IMR-90 (cell line): Measurements from ENCODE around the gene SPATC1L. TPM values are rescaled to one million over a fixed set of nuclear protein-coding genes. Genes with fewer than 3 reads are reported as not detected.

Source experiments
- ATAC-seq: fragments of 200-7000 bp; cut with Tn5 transposase; 2 replicates; pipeline ENCODE4 v1.9.1; 2020; ENCODE audit warnings: low read depth, mild to moderate bottlenecking, moderate library complexity
- BruUV-seq: library from RNA; stranded (reverse); fragments of 400-500 nt; replicated peaks from 2 replicates; lab custom pipeline; 2021; lab: Mats Ljungman, UMichigan
- CTCF ChIA-PET: fragments of 300-600 bp; formaldehyde crosslinking; extraction: SDS; loops from one replicate; lab custom pipeline; 2021; ENCODE audit warnings: antibody characterized with exemption; lab: Yijun Ruan, JAX
- POLR2A ChIA-PET: fragments of 300-600 bp; sonication (Branson Sonifier 250); formaldehyde crosslinking; loops from one replicate; lab custom pipeline; 2022; ENCODE audit warnings: antibody characterized with exemption; ENCODE audit not compliant: unreplicated experiment; lab: Charles Lee
- DNase-seq: peaks from one replicate; pipeline ENCODE4 v3.0.0; 2013
- H2AFZ ChIP-seq: replicated peaks from 2 replicates; pipeline ENCODE3; 2013; ENCODE audit warnings: low read length, mild to moderate bottlenecking; ENCODE audit not compliant: poor library complexity
- H2AK5ac ChIP-seq: 2 replicates; pipeline ENCODE4 v1.6.1; 2013; ENCODE audit warnings: low read depth, low read length, inconsistent platforms
- H2AK9ac ChIP-seq: replicated peaks from 2 replicates; pipeline ENCODE3; 2013; ENCODE audit warnings: mild to moderate bottlenecking, low read depth, low read length, moderate library complexity; ENCODE audit not compliant: poor library complexity
- H2BK120ac ChIP-seq: 2 replicates; pipeline ENCODE4 v1.6.1; 2013; ENCODE audit warnings: low read depth, low read length, inconsistent platforms
- H2BK15ac ChIP-seq: 3 replicates; pipeline ENCODE4 v1.6.1; 2013; ENCODE audit warnings: low read depth, low read length, inconsistent platforms
- H2BK20ac ChIP-seq: 2 replicates; pipeline ENCODE4 v1.6.1; 2013; ENCODE audit warnings: low read depth, mild to moderate bottlenecking, inconsistent platforms, low read length, moderate library complexity
- H2BK5ac ChIP-seq: 2 replicates; pipeline ENCODE4 v1.6.1; 2013; ENCODE audit warnings: mild to moderate bottlenecking, low read depth, low read length, inconsistent platforms; ENCODE audit not compliant: poor library complexity, severe bottlenecking
- H3K14ac ChIP-seq: replicated peaks from 2 replicates; pipeline ENCODE4 v1.6.1; 2013; ENCODE audit warnings: low read depth, low read length, inconsistent platforms
- H3K18ac ChIP-seq: 2 replicates; pipeline ENCODE4 v1.6.1; 2013; ENCODE audit warnings: low read depth, low read length, control low read depth
- H3K23ac ChIP-seq: 2 replicates; pipeline ENCODE4 v1.6.1; 2013; ENCODE audit warnings: low read depth, low read length, inconsistent platforms
- H3K27ac ChIP-seq: 2 replicates; pipeline ENCODE4 v1.5.1; 2013; ENCODE audit warnings: mild to moderate bottlenecking, control low read depth, low read length; ENCODE audit not compliant: insufficient read depth
- H3K27me3 ChIP-seq: 2 replicates; pipeline ENCODE4 v1.6.1; 2013; ENCODE audit warnings: low read length; ENCODE audit not compliant: control insufficient read depth, insufficient read depth
- H3K36me3 ChIP-seq: 2 replicates; pipeline ENCODE4 v1.6.1; 2013; ENCODE audit warnings: low read length, mixed read lengths; ENCODE audit not compliant: control insufficient read depth, insufficient read depth
- H3K4ac ChIP-seq: 2 replicates; pipeline ENCODE4 v1.6.1; 2013; ENCODE audit warnings: low read depth, low read length, inconsistent platforms
- H3K4me1 ChIP-seq: 2 replicates; pipeline ENCODE4 v1.6.1; 2013; ENCODE audit warnings: low read length, mixed read lengths; ENCODE audit not compliant: control insufficient read depth, insufficient read depth
- H3K4me2 ChIP-seq: 2 replicates; pipeline ENCODE4 v1.6.1; 2013; ENCODE audit warnings: low read depth, mild to moderate bottlenecking, control low read depth, low read length, moderate library complexity
- H3K4me3 ChIP-seq: 2 replicates; pipeline ENCODE4 v1.5.1; 2013; ENCODE audit warnings: low read depth, mild to moderate bottlenecking, control low read depth, low read length, moderate library complexity; ENCODE audit not compliant: insufficient read depth
- H3K56ac ChIP-seq: 2 replicates; pipeline ENCODE4 v1.6.1; 2013; ENCODE audit warnings: low read length, inconsistent platforms; ENCODE audit not compliant: insufficient read depth; ENCODE audit errors: extremely low read depth
- H3K79me1 ChIP-seq, 2 experiments: 2 replicates each; pipeline ENCODE4 v1.6.1; 2013; ENCODE audit warnings: low read length in 2 of 2, inconsistent platforms in 1 of 2, low read depth in 1 of 2
- H3K9ac ChIP-seq: 2 replicates; pipeline ENCODE4 v1.6.1; 2013; ENCODE audit warnings: low read depth, low read length, control low read depth
- H3K9me1 ChIP-seq: 2 replicates; pipeline ENCODE4 v1.6.1; 2013; ENCODE audit warnings: low read length, inconsistent platforms; ENCODE audit not compliant: insufficient read depth
- H3K9me3 ChIP-seq: 2 replicates; pipeline ENCODE4 v1.6.1; 2013; ENCODE audit warnings: low read length; ENCODE audit not compliant: control insufficient read depth, insufficient read depth
- H4K20me1 ChIP-seq: 2 replicates; pipeline ENCODE4 v1.6.1; 2013; ENCODE audit warnings: low read length, inconsistent platforms; ENCODE audit not compliant: insufficient read depth
- H4K5ac ChIP-seq: 2 replicates; pipeline ENCODE4 v1.6.1; 2013; ENCODE audit warnings: mild to moderate bottlenecking, low read depth, low read length, control low read depth
- H4K8ac ChIP-seq, 2 experiments: 2 replicates each; pipeline ENCODE4 v1.6.1; 2013; ENCODE audit warnings: low read depth in 2 of 2, low read length in 2 of 2, control low read depth in 1 of 2, inconsistent platforms in 1 of 2
- H4K91ac ChIP-seq: 2 replicates; pipeline ENCODE4 v1.6.1; 2013; ENCODE audit warnings: low read depth, low read length, inconsistent platforms; ENCODE audit not compliant: insufficient read depth
- BHLHE40 ChIP-seq: fragments of 150-350 bp; IDR thresholded peaks from 2 replicates; pipeline ENCODE4 v1.6.1; 2016; ENCODE audit warnings: mild to moderate bottlenecking, low read depth, low read length
- CEBPB ChIP-seq: IDR thresholded peaks from 2 replicates; pipeline ENCODE4 v1.6.1; 2012; ENCODE audit warnings: low read depth, low read length, improper control_type of control experiment
- CTCF ChIP-seq: conservative IDR thresholded peaks from 2 replicates; pipeline ENCODE4 v1.5.1; 2012; ENCODE audit warnings: mild to moderate bottlenecking, low read depth, low read length, improper control_type of control experiment
- ELK1 ChIP-seq: fragments of 150-350 bp; IDR thresholded peaks from 2 replicates; pipeline ENCODE4 v1.6.1; 2016; ENCODE audit warnings: low read depth, mild to moderate bottlenecking, low read length, moderate library complexity, borderline replicate concordance
- FOS ChIP-seq: fragments of 150-350 bp; IDR thresholded peaks from 2 replicates; pipeline ENCODE4 v1.6.1; 2016; ENCODE audit warnings: low read depth, low read length
- MAFK ChIP-seq: IDR thresholded peaks from 2 replicates; pipeline ENCODE4 v1.6.1; 2012; ENCODE audit warnings: low read depth, low read length, improper control_type of control experiment
- MAZ ChIP-seq: IDR thresholded peaks from 2 replicates; pipeline ENCODE4 v1.6.1; 2012; ENCODE audit warnings: low read depth, mild to moderate bottlenecking, low read length, improper control_type of control experiment, moderate library complexity, borderline replicate concordance
- POLR2A ChIP-seq: IDR thresholded peaks from 2 replicates; pipeline ENCODE4 v1.6.1; 2012; ENCODE audit warnings: mild to moderate bottlenecking, low read depth, low read length
- RAD21 ChIP-seq: IDR thresholded peaks from 2 replicates; pipeline ENCODE4 v1.6.1; 2012; ENCODE audit warnings: low read length, improper control_type of control experiment
- RCOR1 ChIP-seq: IDR thresholded peaks from 2 replicates; pipeline ENCODE4 v1.6.1; 2012; ENCODE audit warnings: mild to moderate bottlenecking, low read length, improper control_type of control experiment; ENCODE audit not compliant: insufficient replicate concordance
- SMC3 ChIP-seq: fragments of 150-350 bp; IDR thresholded peaks from 2 replicates; pipeline ENCODE4 v1.6.1; 2016; ENCODE audit warnings: low read depth, mild to moderate bottlenecking, antibody characterized with exemption, low read length, moderate library complexity
- USF2 ChIP-seq: fragments of 150-350 bp; IDR thresholded peaks from 2 replicates; pipeline ENCODE4 v1.6.1; 2017; ENCODE audit warnings: mild to moderate bottlenecking, antibody characterized with exemption, low read length, low read depth
- WGBS, 2 experiments: methylation state at CpG; one replicate each; pipeline versions ENCODE4 v1.1.5 to v1.1.7; 2013; ENCODE audit warnings: missing lambda C conversion rate in 2 of 2; ENCODE audit not compliant: insufficient read length in 1 of 2; ENCODE audit errors: extremely low coverage in 2 of 2; 5-methylcytosine and 5-hydroxymethylcytosine counted together
- dilution Hi-C: fragments of 300-500 bp; cut with HindIII; formaldehyde crosslinking; loops from one replicate; pipeline ENCODE4 v1.14.3; 2018; ENCODE audit warnings: low sequenced_read_pairs; ENCODE audit not compliant: unreplicated experiment
- in situ Hi-C: fragments of 300-500 bp; cut with MboI; formaldehyde crosslinking; loops from 3 replicates; pipeline ENCODE4 v1.14.3; 2019; ENCODE audit warnings: low sequenced_read_pairs, inconsistent platforms, mixed read lengths
- intact Hi-C: fragments of 100-400 bp; cut with micrococcal nuclease; formaldehyde crosslinking; loops from 2 replicates; pipeline ENCODE4 v1.10.0; 2022
- polyA plus RNA-seq, 3 experiments: library from polyadenylated mRNA; depleted of rRNA; stranded (reverse); fragments of >200 nt; gene quantifications; 2 replicates each; pipeline ENCODE4 v1.2.3, GENCODE V29; 2012; ENCODE audit warnings: low replicate concordance in 1 of 3
- total RNA-seq: library from RNA; depleted of rRNA; stranded (reverse); fragments of >200 nt; gene quantifications from 2 replicates; pipeline ENCODE4 v1.2.3, GENCODE V29; 2012

SPATC1L gene
- total and polyA plus RNA-seq, 2 of the 4 experiments (the other 2 are of a cell fraction) = 3.8 to 17.2 TPM

GRCh38 chr21:46195595-46196195 lies 11.4 kb upstream of the SPATC1L start:
- Histone ChIP-seq H3K4ac (no peak overlapping the region), H4K5ac (no peak overlapping the region), H2BK5ac (no peak overlapping the region), H3K4me1 (peaks cover 8% of the 10 kb centered on the region), H3K23ac (no peak overlapping the region), H3K9me1 (peaks cover 14% of the 10 kb centered on the region), H3K14ac (no peak overlapping the region), H3K9ac (no peak overlapping the region), H3K56ac (no peak overlapping the region), H3K79me1 (0 out of 4 replicates have a peak, but pooled peaks cover 0 to 3% of the 10 kb centered on the region in 2 experiments), H3K36me3 (peaks cover 46% of the 10 kb centered on the region), H4K8ac (no peak overlapping the region), H2AK9ac (no peak overlapping the region), H3K4me2 (no peak overlapping the region), H4K91ac (no peak overlapping the region), H2AK5ac (no peak overlapping the region), H3K27me3 (no peaks in the 10 kb centered on the region), H2BK15ac (no peak overlapping the region), H2BK120ac (no peak overlapping the region), H2BK20ac (no peak overlapping the region), H4K20me1 (no peaks in the 10 kb centered on the region), H3K9me3 (no peaks in the 10 kb centered on the region), H3K18ac (no peak overlapping the region), H3K27ac (no peak overlapping the region), H2AFZ (no peak overlapping the region), H3K4me3 (no peak overlapping the region)
- WGBS, 2 experiments = 95% methylated on average over 11 of the region's 20 CpGs; no CpG with 5 or more reads in 1 of the 2 experiments
- CTCF ChIA-PET = no interaction called here
- in situ Hi-C loops = no loop called here
- intact Hi-C loops = no loop called here
- no TSS peak for BruUV-seq
- POLR2A ChIA-PET = no interaction called here
- dilution Hi-C loops = no loop called here
- ATAC-seq (no peak), DNase-seq (no peak)
- TF ChIP-seq BHLHE40 (no peak), MAFK (no peak), SMC3 (no peak), POLR2A (no peak), ELK1 (no peak), USF2 (no peak), RCOR1 (no peak), CEBPB (no peak), CTCF (no peak), RAD21 (no peak), FOS (no peak), MAZ (no peak)
